Measurements from ENCODE around the gene TMEM147.
"Not testable (repeated sequence)": the region's sequence is repeated elsewhere in the genome, so short reads cannot be mapped to it uniquely, and the experiment has no call there.

TMEM147 gene

DNA sequence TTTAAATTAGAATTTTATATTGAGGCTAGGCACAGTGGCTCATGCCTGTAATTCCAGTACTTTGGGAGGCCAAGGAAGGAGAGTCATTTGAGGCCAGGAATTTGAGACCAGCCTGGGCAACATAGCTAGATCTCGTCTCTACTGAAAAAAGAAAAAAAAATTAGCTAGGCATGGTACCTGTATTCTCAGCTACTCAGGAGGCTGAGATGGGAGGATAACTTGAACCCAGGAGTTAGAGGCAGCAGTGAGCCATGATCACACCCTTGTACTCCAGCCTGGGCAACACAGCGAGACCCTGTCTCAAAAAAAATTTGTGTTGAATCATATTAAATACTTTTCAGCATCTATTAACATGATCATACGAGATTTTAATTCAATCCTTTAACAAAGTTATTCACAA lies 45.4 kb downstream of the TMEM147 start (continued):
- peak; percentile 80 for TF ChIP-seq ZNF121 (tag by site-specific recombination; IDR thresholded peaks at IDR 0.05)

DNA sequence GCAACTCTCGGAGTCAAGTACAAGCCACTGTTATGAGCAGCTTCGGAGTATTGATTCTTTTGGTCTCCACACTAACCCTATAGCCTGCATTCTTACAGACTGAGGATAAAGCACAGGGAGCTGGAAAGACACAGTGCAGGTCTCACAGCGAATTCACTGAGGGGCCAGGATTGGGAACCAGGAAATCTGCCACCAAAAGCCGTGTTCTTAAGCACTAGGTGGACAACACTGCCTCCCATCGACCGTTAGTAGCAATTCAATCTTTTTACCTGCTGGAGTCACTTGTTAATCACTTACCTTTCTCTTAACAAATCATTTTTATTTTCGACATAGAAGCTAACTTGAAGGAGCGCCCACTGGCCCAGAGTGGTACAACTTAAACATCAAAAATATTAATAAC lies 46.8 kb downstream of the TMEM147 start:
- ChIA-PET POLR2A (interaction anchor here (0.7 to 0.8 kb wide), 2 partner anchors 10 to 35 kb away, joined by 4 read pairs; no protein-coding TSS in a partner anchor), CTCF (interaction anchor here (0.6 to 5.3 kb wide), 47 partner anchors 8 to 1883 kb away, joined by 3 to 52 read pairs (median 4); partner anchors contain the start of genes FFAR1 and HAUS5)
- no peak overlapping the region for H3K4me3 ChIP-seq (ENCODE audit: low read depth, low read length)
- TF ChIP-seq ZBTB8A (tag by site-specific recombination; IDR thresholded peaks at IDR 0.05) (no peak), SCRT2 (tag by site-specific recombination; IDR thresholded peaks at IDR 0.05) (peak; percentile 39; the same call in 1 of the 2 replicates), SCRT1 (tag by site-specific recombination; IDR thresholded peaks at IDR 0.05; ENCODE audit: borderline replicate concordance) (0 out of 2 replicates have a peak, but pooled peaks have one; percentile 33), ZNF2 (tag by site-specific recombination; IDR thresholded peaks at IDR 0.05) (0 out of 2 replicates have a peak, but pooled peaks have one; percentile 29), ZNF24 (tag by site-specific recombination; IDR thresholded peaks at IDR 0.05) (no peak), ZEB2 (tag by site-specific recombination; IDR thresholded peaks at IDR 0.05) (0 out of 2 replicates have a peak, but pooled peaks have one; percentile 19), ZNF707 (tag by site-specific recombination; IDR thresholded peaks at IDR 0.05) (no peak)
- TF ChIP-seq, protein P1, sequence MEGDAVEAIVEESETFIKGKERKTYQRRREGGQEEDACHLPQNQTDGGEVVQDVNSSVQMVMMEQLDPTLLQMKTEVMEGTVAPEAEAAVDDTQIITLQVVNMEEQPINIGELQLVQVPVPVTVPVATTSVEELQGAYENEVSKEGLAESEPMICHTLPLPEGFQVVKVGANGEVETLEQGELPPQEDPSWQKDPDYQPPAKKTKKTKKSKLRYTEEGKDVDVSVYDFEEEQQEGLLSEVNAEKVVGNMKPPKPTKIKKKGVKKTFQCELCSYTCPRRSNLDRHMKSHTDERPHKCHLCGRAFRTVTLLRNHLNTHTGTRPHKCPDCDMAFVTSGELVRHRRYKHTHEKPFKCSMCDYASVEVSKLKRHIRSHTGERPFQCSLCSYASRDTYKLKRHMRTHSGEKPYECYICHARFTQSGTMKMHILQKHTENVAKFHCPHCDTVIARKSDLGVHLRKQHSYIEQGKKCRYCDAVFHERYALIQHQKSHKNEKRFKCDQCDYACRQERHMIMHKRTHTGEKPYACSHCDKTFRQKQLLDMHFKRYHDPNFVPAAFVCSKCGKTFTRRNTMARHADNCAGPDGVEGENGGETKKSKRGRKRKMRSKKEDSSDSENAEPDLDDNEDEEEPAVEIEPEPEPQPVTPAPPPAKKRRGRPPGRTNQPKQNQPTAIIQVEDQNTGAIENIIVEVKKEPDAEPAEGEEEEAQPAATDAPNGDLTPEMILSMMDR (tag by site-specific recombination; IDR thresholded peaks at IDR 0.05), result 0 out of 2 replicates have a peak, but pooled peaks have one; percentile 34
- H3K36me3 ChIP-seq (ENCODE audit: control insufficient read depth in 2 of 2, insufficient read depth in 1 of 2, low read length in 2 of 2), result no peaks in the 10 kb centered on the region; a peak in 1 of 3 replicates
- no peak overlapping the region for H3K27ac ChIP-seq (ENCODE audit: extremely low read depth, low read depth, low read length)
- no peaks in the 10 kb centered on the region; the same call in 1 of the 2 replicates for H3K9me3 ChIP-seq (ENCODE audit: control insufficient read depth, insufficient read depth, low read depth, low read length)
- 0 out of 2 replicates have a peak, but pooled peaks cover 2% of the 10 kb centered on the region for H3K4me1 ChIP-seq (ENCODE audit: control insufficient read depth, insufficient read depth, low read length)

DNA sequence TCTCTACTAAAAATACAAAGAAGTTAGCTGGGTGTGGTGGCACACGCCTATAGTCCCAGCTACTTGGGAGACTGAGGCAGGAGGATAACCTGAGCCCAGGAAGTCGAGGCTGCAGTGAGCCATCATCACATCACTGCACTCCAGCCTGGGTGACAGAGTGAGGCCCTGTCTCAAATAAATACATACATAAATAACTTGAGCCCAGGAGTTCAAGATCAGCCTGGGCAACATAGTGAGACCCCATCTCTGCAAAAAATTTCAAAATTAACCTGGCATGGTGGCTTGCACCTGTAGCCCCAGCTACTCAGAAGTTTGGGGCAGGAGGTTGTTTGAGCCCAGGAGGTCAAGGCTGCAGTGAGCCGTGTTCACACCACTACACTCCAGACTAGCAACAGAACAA lies 49.6 kb downstream of the TMEM147 start:
- POLR2A ChIA-PET; H3K36me3 ChIP-seq (ENCODE audit: control insufficient read depth in 2 of 2, insufficient read depth in 1 of 2, low read length in 2 of 2); H3K9me3 ChIP-seq (ENCODE audit: control insufficient read depth, insufficient read depth, low read depth, low read length); H3K4me3 ChIP-seq (ENCODE audit: low read depth, low read length); H3K4me1 ChIP-seq (ENCODE audit: control insufficient read depth, insufficient read depth, low read length); H3K27ac ChIP-seq (ENCODE audit: extremely low read depth, low read depth, low read length): not testable (repeated sequence)
- CTCF ChIA-PET, result interaction anchor here (0.7 to 1.1 kb wide), 2 partner anchors 24 to 85 kb away, joined by 5 to 6 read pairs; no protein-coding TSS in a partner anchor
- peak; percentile 80 for TF ChIP-seq ZNF121 (tag by site-specific recombination; IDR thresholded peaks at IDR 0.05)

DNA sequence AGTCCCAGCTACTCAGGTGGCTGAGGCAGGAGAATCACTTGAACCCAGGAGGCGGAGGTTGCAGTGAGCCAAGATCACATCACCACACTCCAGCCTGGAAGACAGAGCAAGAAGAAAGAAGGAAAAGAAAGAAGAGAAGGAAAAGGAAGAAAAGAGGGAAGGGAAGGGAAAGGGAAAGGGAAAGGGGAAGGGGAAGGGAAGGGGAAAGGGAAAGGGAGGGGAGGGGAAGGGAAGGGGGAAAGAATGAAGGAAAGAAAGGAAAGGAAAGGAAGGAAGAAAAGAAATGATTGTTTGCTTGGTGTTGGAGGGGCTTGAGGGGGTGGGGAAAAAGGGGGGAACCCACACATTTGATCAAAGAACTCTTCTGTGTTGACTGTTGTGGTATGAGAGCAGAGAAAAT lies 50.5 kb downstream of the TMEM147 start:
- H3K4me1 ChIP-seq (ENCODE audit: control insufficient read depth, insufficient read depth, low read length), result 0 out of 2 replicates have a peak, but pooled peaks cover 2% of the 10 kb centered on the region
- ChIA-PET POLR2A (no interaction called here), CTCF (interaction anchor here (0.6 to 2.7 kb wide), 3 partner anchors 47 to 287 kb away, joined by 3 to 14 read pairs (median 5); no protein-coding TSS in a partner anchor)
- no peaks in the 10 kb centered on the region for H3K9me3 ChIP-seq (ENCODE audit: control insufficient read depth, insufficient read depth, low read depth, low read length)
- no peaks in the 10 kb centered on the region; a peak in 1 of 3 replicates for H3K36me3 ChIP-seq (ENCODE audit: control insufficient read depth in 2 of 2, insufficient read depth in 1 of 2, low read length in 2 of 2)
- no peak for TF ChIP-seq ZNF76 (tag by site-specific recombination; IDR thresholded peaks at IDR 0.05; ENCODE audit: borderline replicate concordance, low read depth)
- TF ChIP-seq ZNF626 (tag by site-specific recombination; IDR thresholded peaks at IDR 0.05), result no peak
- no peak for TF ChIP-seq ZNF610 (tag by site-specific recombination; IDR thresholded peaks at IDR 0.05; ENCODE audit: borderline replicate concordance)
- TF ChIP-seq KLF1 (tag by site-specific recombination; IDR thresholded peaks at IDR 0.05), result no peak
- 0 out of 2 replicates have a peak, but pooled peaks have one; percentile 10 for TF ChIP-seq ZNF777 (tag by site-specific recombination; IDR thresholded peaks at IDR 0.05; ENCODE audit: borderline replicate concordance)
- TF ChIP-seq SALL2 (tag by site-specific recombination; IDR thresholded peaks at IDR 0.05; ENCODE audit: borderline replicate concordance), result no peak
- TF ChIP-seq GLI4 (tag by site-specific recombination; IDR thresholded peaks at IDR 0.05), result no peak
- peak; percentile 99 for TF ChIP-seq PRDM1 (tag by site-specific recombination; IDR thresholded peaks at IDR 0.05)
- no peak for TF ChIP-seq ZNF514 (tag by site-specific recombination; IDR thresholded peaks at IDR 0.05)
- no peak overlapping the region for H3K4me3 ChIP-seq (ENCODE audit: low read depth, low read length)
- H3K27ac ChIP-seq (ENCODE audit: extremely low read depth, low read depth, low read length), result no peak overlapping the region

Data from HEK293 (cell line).